Right lobe of liver (tissue), 6 donors: Measurements from ENCODE around the gene CNDP1. TPM values are rescaled to one million over a fixed set of nuclear protein-coding genes. Genes with fewer than 3 reads are reported as not detected.

Experiments used
- ATAC-seq, 4 donors: fragments of 200-7000 bp; cut with Tn5 transposase; one replicate each; pipeline ENCODE4 v1.9.1; 2020; ENCODE audit warnings: mild to moderate bottlenecking in 4 of 4, moderate library complexity in 4 of 4
- DNase-seq, 3 donors: peaks; one replicate each; pipeline ENCODE4 v3.0.0-alpha.2; 2020
- H3K27ac ChIP-seq, 3 donors: fragments of 200-600 bp; one replicate each; pipeline ENCODE4 v1.8.0; 2022
- H3K27me3 ChIP-seq, 2 donors: fragments of 200-600 bp; one replicate each; pipeline ENCODE4 v1.8.0; 2022
- H3K36me3 ChIP-seq, 4 donors: fragments of 200-600 bp; sonication (generic) in 1 of 4; one replicate each; pipeline versions ENCODE4 v1.5.1 to v1.8.0; 2017 to 2022; ENCODE audit warnings: control low read depth in 1 of 4
- H3K4me1 ChIP-seq, 4 donors: fragments of 200-600 bp; sonication (generic) in 1 of 4; one replicate each; pipeline versions ENCODE4 v1.5.1 to v1.8.0; 2017 to 2022; ENCODE audit warnings: control low read depth in 1 of 4
- H3K4me3 ChIP-seq, 3 donors: fragments of 200-600 bp; one replicate each; pipeline ENCODE4 v1.8.0; 2022
- H3K9me3 ChIP-seq, 4 donors: fragments of 200-600 bp; sonication (generic) in 1 of 4; one replicate each; pipeline versions ENCODE4 v1.5.1 to v1.8.0; 2017 to 2022; ENCODE audit warnings: control low read depth in 1 of 4
- POLR2A ChIP-seq: fragments of 450-650 bp; IDR thresholded peaks from one replicate; pipeline ENCODE4 v1.6.1; 2017; ENCODE audit warnings: antibody characterized with exemption, mild to moderate bottlenecking
- WGBS: methylation state at CpG from one replicate; pipeline ENCODE4 v1.1.6; 2018; ENCODE audit warnings: low coverage, low lambda C conversion rate; ENCODE audit not compliant: insufficient coverage; ENCODE audit errors: missing lambda C conversion rate; 5-methylcytosine and 5-hydroxymethylcytosine counted together
- intact Hi-C, 2 donors: fragments of 100-400 bp; cut with DNase I; formaldehyde crosslinking; loops; one replicate each; pipeline versions ENCODE4 v1.11.2 to v1.14.1; 2022
- long read RNA-seq: library from polyadenylated mRNA; unstranded; transcript quantifications from one replicate; pipeline ENCODE4 v2.0.0, GENCODE V29; 2019
- total RNA-seq, 6 experiments: library from RNA; depleted of rRNA in 2 of 6; stranded (reverse); fragments of >200 nt in 2 of 6; fragmentation: NEBNext Ultra II Directional in 3 of 6; extraction: Animal tissue kit (Norgen Biotek cat#: 25700) in 3 of 6; gene quantifications; one replicate each; pipeline versions ENCODE4 v1.1.0 to v1.2.4, GENCODE V29; 2016 to 2023
- TF ChIP-seq, protein P1 (sequence below), 4 donors: fragments of 200-600 bp in 3 of 4; fragments of 450-650 bp in 1 of 4; IDR thresholded peaks; one replicate each; pipeline versions ENCODE4 v1.5.1 to v1.8.0; 2016 to 2022; ENCODE audit warnings: antibody characterized with exemption in 4 of 4, mild to moderate bottlenecking in 2 of 4
- donor health status: DM: no; HTN: yes; CAD: no.
- donor health status: DM: no; HTN: no; CAD: no.
- donor health status: DM: no; HTN: no; CAD: no.
- donor health status: DM: no; HTN: yes; CAD: no.
- donor health status: DM: no; HTN: yes; CAD: no.

Gene CNDP1, protein sequence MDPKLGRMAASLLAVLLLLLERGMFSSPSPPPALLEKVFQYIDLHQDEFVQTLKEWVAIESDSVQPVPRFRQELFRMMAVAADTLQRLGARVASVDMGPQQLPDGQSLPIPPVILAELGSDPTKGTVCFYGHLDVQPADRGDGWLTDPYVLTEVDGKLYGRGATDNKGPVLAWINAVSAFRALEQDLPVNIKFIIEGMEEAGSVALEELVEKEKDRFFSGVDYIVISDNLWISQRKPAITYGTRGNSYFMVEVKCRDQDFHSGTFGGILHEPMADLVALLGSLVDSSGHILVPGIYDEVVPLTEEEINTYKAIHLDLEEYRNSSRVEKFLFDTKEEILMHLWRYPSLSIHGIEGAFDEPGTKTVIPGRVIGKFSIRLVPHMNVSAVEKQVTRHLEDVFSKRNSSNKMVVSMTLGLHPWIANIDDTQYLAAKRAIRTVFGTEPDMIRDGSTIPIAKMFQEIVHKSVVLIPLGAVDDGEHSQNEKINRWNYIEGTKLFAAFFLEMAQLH
- 10 to 100 TPM; 10.4 to 61.4 (median 28.4) TPM for total RNA-seq
- long read RNA-seq, partial matches to known transcripts = 1 of 16 reads
- long read RNA-seq, other reads (novel, unspliced or antisense) = 15 of 16 reads

DNA sequence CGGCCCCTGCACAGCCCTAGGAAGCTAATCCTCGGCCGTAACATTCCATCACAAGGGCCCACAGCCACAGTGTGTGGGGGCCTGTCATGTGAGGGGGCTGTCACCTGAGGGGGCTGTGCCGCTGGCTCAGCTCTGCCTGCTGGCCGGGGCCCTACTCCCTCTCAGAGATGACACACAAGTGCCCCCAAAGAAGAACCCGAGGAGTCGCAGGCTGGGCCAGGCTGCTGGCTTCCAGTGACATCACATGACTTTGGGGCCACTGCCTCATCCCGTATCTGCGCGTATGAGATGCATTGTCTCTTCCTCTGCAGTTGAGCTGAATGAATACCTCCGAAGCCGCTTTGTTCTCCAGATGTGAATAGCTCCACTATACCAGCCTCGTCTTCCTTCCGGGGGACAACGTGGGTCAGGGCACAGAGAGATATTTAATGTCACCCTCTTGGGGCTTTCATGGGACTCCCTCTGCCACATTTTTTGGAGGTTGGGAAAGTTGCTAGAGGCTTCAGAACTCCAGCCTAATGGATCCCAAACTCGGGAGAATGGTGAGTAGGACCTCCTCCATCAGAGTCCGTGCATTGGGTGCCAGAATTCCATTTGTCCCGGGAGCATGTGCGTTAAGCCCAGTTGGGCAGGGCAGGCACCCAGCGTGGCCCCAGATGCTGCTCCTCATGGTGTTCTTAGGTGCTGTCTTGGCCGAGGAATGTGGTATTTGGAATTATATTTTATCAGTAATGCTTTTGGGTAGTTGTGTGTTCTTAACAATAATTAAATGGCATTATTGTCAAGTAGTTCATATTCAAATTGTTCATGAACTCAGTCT lies at the start of gene CNDP1:
Gene CNDP1, plus strand, starts transcription at position 351 of the 820 bp plus-strand sequence. Its CDS starts 168 bp downstream, at position 519.
- WGBS = 75% methylated on average over 6 of the region's 21 CpGs
- DNase-seq (peak in 1 of 3 donors; percentile 41), ATAC-seq (no peak)
- Histone ChIP-seq H3K4me3 (no peak within 1 kb of the TSS), H3K9me3 (no peaks in the 10 kb centered on the region), H3K36me3 (no peaks in the 10 kb centered on the region), H3K27me3 (no peaks in the 10 kb centered on the region), H3K27ac (no peak within 1 kb of the TSS), H3K4me1 (peaks cover 0 to 6% (median 2%) of the 10 kb centered on the region in 4 donors)
- intact Hi-C loops = no loop called here
- TF ChIP-seq POLR2A = no peak
- TF ChIP-seq, protein P1, sequence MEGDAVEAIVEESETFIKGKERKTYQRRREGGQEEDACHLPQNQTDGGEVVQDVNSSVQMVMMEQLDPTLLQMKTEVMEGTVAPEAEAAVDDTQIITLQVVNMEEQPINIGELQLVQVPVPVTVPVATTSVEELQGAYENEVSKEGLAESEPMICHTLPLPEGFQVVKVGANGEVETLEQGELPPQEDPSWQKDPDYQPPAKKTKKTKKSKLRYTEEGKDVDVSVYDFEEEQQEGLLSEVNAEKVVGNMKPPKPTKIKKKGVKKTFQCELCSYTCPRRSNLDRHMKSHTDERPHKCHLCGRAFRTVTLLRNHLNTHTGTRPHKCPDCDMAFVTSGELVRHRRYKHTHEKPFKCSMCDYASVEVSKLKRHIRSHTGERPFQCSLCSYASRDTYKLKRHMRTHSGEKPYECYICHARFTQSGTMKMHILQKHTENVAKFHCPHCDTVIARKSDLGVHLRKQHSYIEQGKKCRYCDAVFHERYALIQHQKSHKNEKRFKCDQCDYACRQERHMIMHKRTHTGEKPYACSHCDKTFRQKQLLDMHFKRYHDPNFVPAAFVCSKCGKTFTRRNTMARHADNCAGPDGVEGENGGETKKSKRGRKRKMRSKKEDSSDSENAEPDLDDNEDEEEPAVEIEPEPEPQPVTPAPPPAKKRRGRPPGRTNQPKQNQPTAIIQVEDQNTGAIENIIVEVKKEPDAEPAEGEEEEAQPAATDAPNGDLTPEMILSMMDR (IDR thresholded peaks at IDR 0.05) = no peak

DNA sequence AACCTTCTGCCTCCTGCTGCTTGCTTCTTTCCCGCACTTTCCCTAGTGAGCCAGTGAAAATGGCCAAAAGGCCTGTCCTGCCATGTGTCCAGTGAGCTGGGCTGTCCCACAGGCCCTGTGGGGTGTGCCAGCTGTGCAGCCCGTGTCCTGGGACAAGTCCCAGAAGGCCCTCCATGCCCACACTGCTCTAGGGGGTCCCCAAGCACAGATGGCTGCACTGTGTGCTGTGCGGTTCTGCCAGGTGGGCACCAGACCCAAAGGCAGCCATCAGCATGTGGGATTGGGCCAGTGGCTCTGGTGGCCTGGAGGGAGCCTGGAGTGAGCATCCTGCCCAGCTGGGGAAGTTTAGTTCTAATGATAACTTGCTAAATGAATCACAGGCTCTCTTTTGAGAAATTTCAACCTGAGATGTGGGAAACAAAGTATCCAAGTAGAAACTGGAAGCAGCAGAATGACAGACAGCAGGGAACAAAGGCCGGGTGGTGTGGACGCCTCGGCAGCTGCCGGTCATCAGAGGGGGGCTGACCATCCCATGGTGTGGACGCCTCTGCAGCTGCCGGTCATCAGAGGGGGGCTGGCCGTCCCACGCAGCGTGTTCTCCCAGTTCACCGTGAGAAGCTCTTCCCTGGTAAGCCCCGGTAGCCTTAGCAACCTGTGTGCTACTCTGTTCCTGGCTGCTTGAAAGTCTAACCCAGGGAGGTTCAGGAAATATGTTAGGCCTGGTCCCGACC lies 48.0 kb upstream of the CNDP1 start:
- ATAC-seq (peak in 1 of 4 donors; percentile 29), DNase-seq (no peak)
- Histone ChIP-seq H3K27ac (no peak overlapping the region), H3K9me3 (no peaks in the 10 kb centered on the region), H3K27me3 (no peaks in the 10 kb centered on the region), H3K36me3 (no peaks in the 10 kb centered on the region), H3K4me3 (no peak overlapping the region), H3K4me1 (no peaks in the 10 kb centered on the region)
- WGBS = 83% methylated on average over 2 of the region's 15 CpGs
- TF ChIP-seq POLR2A = no peak
- TF ChIP-seq, protein P1 (IDR thresholded peaks at IDR 0.05) = no peak
- intact Hi-C loops = loop anchor here (5.0 to 10.0 kb wide), 2 partner anchors 111 to 124 kb away; no protein-coding TSS in a partner anchor

DNA sequence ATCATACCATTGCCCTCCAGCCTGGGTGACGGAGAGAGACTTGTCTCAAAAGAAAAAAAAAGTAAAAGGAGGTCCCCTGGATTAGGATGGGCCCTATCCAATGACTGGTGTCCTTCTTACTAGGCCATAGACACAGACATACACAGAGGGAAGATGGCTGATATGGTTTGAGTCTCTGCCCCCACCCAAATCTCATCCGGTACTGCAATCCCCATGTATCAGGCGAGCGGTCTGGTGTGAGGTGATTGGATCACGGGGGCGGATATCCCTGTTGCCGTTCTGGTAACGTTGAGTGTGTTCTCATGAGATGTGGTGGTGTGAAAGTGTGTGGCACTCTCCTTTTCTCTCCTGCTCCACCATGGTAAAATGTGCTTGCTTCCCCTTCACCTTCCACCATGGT lies 45.9 kb upstream of the CNDP1 start:
- Histone ChIP-seq H3K36me3 (no peaks in the 10 kb centered on the region), H3K4me3 (no peak overlapping the region), H3K4me1 (no peaks in the 10 kb centered on the region), H3K27ac (no peak overlapping the region), H3K9me3 (no peaks in the 10 kb centered on the region), H3K27me3 (no peaks in the 10 kb centered on the region)
- 85% methylated on average over 3 of the region's 8 CpGs for WGBS
- TF ChIP-seq, protein P1 (IDR thresholded peaks at IDR 0.05) = no peak
- no peak for TF ChIP-seq POLR2A
- intact Hi-C loops = loop anchor here (5.0 to 10.0 kb wide), 2 partner anchors 114 to 126 kb away; no protein-coding TSS in a partner anchor
- no peak for ATAC-seq
- DNase-seq = no peak

DNA sequence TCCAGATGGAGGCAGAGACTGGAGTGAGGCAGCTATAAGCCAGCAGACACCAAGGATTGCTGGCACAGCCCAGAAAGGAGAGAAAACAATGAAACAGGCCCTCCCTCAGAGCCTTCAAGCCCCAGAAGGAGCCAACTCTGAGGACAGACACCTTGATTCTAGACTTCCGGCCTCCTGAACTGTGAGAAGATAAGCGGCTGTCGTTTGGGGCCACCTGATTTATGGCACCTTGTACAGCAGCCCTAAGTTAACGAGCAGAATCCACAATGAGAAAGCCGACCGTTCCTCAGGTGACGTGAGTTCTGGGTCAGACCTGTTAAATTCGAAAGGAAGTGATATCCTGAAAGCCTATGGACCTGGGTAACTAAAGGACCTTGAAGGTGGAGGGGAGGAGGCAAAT lies 45.4 kb upstream of the CNDP1 start:
- intact Hi-C loops = loop anchor here (5.0 to 10.0 kb wide), 2 partner anchors 114 to 127 kb away; no protein-coding TSS in a partner anchor
- no peaks in the 10 kb centered on the region for H3K36me3 ChIP-seq
- no peaks in the 10 kb centered on the region for H3K9me3 ChIP-seq
- H3K4me1 ChIP-seq = no peaks in the 10 kb centered on the region
- TF ChIP-seq POLR2A = no peak
- TF ChIP-seq, protein P1 (IDR thresholded peaks at IDR 0.05) = no peak
- ATAC-seq = no peak
- H3K4me3 ChIP-seq = no peak overlapping the region
- H3K27me3 ChIP-seq = no peaks in the 10 kb centered on the region
- DNase-seq = no peak
- no peak overlapping the region for H3K27ac ChIP-seq
- 89% methylated on average over 4 of the region's 8 CpGs for WGBS
